Stimulated activated CD4-positive, alpha-beta T cell treated with anti-CD3 and anti-CD28 coated beads, Interleukin-15, amount 100 ng/mL, for 48 hours (primary cell): ENCODE measurements around the gene VAV2.

Experiments
- DNase-seq, 2 donors: peaks; one replicate each; pipeline ENCODE4 v3.0.0-alpha.2; 2020; ENCODE audit warnings: low read depth in 2 of 2

VAV2 gene, protein sequence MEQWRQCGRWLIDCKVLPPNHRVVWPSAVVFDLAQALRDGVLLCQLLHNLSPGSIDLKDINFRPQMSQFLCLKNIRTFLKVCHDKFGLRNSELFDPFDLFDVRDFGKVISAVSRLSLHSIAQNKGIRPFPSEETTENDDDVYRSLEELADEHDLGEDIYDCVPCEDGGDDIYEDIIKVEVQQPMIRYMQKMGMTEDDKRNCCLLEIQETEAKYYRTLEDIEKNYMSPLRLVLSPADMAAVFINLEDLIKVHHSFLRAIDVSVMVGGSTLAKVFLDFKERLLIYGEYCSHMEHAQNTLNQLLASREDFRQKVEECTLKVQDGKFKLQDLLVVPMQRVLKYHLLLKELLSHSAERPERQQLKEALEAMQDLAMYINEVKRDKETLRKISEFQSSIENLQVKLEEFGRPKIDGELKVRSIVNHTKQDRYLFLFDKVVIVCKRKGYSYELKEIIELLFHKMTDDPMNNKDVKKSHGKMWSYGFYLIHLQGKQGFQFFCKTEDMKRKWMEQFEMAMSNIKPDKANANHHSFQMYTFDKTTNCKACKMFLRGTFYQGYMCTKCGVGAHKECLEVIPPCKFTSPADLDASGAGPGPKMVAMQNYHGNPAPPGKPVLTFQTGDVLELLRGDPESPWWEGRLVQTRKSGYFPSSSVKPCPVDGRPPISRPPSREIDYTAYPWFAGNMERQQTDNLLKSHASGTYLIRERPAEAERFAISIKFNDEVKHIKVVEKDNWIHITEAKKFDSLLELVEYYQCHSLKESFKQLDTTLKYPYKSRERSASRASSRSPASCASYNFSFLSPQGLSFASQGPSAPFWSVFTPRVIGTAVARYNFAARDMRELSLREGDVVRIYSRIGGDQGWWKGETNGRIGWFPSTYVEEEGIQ

DNA sequence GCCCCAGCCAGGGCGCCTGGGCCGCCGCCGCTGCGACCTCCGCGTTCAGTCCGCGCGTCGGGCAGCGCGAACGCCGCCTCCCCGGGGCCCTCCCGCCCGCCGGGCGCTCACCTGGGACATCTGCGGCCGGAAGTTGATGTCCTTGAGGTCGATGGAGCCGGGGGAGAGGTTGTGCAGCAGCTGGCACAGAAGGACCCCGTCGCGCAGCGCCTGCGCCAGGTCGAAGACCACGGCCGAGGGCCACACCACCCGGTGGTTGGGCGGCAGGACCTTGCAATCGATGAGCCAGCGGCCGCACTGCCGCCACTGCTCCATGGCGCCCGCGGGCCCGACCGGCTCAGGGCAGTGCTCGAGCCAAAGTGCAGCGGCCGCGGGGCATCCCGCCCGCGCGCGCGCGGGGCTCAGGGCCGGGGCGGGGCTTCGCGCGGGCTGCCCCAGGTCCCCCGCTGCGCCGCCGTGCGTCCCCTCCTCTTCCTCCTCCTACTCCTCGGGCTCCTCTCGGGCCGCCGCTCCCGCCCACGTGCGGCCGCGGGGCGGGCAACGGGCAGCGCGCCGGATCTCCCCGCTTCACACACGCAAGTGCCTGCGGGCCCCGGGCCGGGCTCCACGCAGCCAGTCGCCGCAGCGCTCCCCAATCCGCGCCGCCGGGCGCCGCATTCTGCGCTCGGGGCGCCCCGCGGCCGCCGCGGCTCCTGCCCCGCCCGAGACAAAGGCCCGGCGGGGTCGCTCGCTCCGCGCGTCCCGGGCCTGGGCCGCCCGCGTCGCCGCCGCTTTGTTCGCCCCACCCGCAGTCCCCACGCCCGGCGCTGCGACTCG, at the start of gene VAV2:
VAV2 (minus strand) TSS at position 361 of the 816 bp plus-strand sequence; CDS start at position 315, 46 bp downstream.
- DNase-seq, result peak in 1 of 2 donors; percentile 27

DNA sequence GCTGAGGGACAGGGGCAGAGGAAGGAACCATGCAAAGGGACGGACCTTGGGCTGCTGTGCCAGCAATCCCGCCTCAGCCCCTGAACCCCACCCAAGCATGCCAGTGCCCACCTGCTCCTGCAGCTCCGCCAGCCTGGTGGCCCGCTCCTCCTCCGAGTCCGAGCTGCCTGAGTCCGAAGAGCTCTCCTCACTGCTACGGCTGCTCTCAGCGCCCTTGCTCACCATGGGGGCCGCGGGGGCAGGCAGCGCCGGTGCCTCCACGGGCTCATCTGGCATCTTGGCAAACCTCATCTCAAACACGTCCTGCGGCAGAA, 49.5 kb upstream of the VAV2 start:
- no peak for DNase-seq

DNA sequence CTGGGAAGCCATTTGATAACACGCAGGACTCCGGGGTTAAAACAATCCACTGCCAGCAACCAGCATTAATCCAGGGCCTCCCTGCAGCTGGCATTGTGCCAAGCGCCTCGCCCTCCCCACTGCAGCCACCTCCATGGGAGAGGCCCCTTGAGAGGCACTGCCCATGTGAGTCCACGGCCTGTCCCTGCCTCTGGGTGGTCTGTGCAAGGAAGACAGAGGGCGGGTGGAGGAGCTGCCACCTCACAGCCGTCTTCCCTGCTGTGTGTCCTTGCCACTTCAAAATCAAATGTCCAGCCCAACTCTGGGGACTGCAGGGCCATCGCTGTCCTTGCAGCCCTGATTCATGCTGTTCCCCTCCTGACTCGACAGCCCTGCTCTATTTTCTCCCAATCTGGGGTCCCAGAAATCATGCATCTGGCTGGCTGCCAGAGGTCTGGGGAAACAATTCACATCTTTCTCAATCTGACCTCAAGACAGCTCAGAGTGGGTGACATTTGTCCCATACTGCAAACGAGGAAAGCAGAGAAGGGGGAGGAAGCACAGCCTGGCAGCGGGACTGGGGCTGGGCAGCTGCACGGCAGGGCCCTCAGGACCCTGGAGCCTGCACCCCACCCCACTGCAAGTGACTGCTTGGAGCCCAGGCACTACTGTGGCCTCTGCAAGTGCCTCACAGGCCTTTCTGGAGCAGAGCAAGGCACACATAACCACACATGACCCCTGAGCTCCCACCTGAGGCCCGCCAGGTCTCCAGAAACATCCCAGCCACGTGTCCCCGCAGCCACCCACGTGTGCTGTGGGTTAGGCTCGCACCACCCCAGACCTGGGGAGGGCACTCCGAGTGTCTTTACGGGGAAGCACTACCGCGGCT, 48.9 kb upstream of the VAV2 start:
- DNase-seq, result no peak

DNA sequence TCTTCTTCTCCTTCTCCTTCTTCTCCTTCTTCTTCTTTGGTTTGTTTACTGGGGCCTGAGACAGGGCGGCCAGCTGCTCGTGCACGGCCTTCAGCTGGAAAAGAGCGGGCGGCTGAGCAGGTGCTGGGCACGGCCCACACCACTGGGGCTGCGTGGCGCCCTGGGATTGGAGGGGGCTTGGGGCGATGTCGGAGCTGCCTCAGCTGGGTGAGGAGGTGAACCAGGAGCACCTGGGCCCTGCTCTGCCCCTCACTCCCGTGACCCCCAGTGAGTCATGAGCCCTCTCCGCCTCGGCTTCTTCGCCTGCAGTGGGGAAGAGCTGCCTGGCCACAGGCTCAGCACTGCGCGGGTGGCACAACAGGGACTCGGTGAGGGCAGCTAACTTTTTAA, 48.0 kb upstream of the VAV2 start:
- no peak for DNase-seq

DNA sequence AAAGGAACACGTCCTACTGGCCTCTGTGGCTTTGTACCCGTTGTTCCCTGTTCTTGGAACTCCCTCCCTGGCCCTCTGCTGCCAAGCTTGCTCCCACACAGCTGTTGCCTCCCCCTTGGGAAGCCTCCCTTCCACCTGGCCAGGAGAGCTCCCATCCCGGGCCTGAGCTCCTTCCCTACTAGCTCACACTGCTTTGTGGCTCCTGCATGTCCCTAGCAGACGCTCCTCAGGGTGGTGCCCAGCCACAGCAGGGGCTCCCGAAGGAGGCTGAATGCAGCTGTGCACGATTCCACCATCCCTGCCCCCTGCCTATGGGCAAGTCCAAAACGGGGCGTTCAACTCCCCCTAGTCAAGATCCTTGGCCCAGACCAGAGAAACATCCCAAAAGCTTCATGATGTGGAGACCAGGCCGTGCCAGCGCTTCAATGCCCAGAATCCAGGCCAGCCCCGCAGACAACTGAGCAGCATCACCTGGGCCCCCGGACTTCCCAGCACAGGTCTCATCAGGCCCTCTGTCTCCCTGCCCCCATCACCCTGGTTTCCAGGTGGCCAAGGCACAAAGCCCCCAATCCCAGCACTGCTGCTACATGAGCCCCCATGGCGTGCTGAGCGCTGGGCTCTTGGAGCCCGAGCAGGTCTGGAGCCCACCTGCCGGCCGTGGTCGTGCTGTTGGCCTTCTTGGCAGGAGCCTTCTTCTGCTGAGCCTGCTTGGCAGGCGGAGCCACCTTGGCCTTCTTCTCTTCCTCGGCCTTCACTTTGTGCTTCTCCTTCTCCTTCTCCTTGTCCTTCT, 47.5 kb upstream of the VAV2 start:
- DNase-seq, result no peak

DNA sequence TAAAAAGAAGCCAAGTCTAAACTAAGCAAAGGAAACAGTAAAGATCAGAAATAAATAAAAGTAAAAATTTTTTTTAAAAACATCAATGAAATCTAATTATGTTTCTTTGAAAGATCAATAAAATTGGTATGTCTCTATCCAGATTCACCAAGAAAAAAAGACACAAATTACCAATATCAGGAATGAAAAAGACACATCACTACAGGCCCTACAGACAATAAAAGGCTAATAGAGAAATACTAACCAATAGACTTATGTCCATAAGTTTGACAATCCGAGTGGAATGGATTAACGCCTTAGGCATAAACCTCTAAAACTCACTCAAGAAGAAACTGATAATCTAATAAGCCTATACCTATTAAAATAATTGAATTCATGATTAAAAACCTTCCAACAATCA, 45.5 kb upstream of the VAV2 start:
- no peak for DNase-seq

DNA sequence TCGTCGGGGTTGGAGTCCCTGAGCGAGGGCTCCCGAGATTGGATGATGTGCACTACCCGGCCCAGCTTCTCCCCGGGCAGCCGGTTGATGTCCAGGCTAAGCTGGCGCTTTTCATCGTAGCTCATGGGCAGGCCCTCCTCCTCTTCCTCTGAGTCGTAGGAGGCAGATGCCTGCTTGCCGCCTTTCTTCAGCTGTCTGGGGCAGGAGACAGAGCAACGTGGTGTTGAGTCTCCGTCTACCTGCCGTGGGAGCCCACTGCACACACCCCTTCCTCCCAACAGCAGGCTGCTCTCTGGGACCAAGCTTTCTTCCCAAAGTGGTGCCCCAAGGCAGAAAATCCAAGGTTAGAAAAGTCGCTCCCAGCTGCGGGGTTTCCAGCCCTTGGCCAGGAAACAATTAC, 44.0 kb upstream of the VAV2 start:
- no peak for DNase-seq

DNA sequence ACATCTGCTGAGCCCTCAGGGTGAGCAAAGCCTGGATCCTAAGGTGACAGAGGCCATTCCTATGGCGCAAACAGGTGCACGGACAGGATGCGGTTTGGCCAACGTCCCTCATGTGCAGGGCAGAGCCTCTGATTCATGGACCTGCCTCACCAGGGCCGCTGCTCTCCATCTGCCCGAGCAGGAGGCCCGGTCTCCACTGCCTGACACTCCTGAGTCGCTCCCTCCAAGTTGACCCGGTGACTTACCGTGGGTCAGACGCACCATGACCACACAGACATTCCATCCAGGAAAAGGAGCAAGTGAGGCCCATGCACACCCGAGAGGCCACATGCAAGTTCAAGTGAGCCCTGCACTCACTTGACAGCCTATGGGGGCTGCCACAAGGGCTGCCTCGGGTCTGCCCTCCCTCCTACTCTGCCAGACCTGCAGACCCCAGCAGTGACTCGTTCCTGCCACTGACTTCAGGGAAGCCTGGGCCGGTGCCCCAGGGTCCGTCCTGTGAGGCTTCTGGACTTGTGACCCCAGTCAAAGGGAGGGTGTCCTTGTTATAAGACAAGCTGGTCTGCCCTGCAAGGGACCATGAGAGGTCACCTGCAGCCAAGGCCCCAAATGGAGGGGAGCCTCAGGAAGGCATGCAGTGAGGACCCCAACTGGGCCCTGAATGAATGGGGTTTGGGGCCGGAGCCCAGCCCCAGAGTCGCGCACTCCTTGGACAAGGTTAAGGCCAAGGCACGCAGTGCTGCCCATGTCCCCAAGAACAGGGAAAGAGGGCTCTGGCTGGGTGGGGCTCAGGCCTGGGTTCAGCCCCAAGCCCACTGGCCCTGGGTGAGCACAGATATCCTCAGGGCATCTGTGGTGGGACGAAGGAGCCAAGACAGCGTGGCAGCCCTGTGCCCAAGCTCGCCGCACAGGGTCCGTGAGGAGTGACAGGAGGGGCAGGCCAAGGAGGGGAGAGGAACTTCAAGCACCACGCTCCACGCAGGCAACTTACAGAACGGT, 43.2 kb upstream of the VAV2 start:
- no peak for DNase-seq

DNA sequence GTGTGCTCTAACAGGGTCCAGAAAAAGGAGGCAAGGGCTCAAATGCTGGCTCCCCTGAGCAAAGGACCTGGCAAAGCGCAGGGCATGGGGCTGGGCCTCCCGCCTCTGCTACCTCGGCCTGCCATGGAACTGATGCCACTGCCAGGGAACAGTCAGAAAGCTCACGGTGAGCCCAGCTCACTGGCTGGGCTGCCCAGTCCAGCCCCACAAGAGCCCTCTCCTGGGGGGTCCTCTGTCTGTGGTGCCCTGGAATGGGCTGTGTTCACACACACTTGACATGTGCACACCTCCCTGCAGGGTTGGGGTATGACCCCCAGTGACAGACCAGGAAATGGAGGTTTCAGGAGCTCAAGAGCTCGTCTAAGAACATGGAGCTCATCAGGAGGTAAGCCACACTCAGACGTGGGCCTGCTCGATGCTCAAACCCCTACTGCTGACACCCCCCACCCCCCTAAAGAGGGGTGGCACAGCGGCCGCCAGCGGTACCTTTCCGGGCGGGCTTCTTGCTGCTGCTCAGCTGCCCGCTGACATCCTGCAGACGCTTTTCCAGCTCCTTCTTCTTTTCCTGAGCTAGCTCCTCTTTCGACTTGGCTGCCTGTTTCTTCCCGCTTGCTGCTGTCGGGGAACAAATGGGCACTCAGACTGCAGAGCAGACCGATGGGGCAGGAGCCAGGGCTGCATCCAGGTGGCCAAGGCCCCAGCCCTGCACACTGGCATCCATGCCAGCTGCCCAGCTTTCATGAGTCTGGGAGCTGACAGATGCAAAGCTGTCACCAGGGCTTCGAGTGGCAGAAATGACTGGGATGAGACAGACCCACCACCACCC, 42.3 kb upstream of the VAV2 start:
- DNase-seq, result no peak

DNA sequence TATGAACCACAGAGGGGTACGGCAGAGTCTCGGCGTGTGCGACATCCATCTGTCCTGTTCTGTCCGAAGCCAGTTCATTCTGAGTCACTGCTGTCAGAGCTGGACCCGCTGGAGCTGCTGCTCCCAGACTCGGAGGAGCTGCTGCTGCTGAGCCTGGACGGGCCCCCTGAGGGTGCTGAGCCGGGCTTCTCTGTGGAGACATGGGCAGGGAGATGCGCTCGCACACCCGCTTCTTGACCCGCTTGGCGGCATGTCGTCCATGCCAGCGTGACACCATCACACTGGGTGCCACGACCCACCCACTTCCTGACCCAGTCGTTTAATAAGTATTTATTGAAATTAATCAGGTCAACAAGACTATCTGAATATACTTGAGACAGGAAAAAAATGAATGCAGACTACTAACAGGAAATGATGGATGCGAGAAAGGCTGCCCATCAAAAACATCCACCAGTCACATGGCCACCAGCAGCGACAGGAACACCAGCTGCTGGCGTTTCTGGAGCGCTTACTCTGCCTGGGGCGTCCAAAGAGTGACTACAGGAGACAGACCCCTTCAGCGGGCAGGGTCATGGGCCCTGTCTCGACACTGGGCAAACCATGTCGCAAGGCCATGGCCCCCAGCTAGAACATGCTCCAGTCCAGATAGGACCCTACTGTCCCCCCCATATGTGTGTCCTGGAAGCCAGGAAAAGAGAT, 41.5 kb upstream of the VAV2 start:
- no peak for DNase-seq

DNA sequence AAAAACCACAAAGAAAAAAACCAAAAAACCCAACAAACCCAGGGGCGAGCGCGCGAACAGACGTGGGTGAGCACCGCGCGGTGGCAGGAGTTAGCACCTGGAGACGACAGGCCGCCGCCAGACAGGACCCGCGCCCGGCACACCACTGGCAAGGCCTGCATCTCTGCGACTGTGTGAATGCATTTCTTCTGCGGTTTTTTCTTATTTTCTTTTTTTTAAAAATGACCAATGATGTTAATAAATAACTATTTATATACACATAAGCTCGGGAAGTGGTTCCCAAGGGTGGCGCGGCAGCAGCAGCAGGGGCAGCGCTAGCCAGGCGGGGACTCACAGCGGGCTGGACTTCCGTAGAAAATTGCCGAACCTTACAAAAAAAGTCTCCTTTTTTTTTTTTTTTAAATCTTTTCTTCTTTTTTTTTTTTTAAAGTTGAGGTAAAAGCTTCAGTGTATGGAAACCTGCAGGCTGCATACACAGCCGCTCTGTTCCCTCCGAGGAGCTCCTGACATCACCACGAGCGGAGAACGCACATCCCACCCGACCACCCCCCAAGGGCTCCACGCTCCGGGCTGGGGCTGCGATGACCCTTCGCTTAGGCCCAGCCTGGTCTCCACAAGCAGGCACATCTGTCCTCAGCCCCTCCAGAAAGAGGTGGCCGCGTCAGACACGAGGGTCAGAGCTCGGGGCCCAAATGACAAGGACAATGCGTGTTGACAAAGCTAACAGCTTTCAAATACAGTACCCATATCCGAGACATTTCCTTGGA, 40.5 kb upstream of the VAV2 start:
- no peak for DNase-seq

DNA sequence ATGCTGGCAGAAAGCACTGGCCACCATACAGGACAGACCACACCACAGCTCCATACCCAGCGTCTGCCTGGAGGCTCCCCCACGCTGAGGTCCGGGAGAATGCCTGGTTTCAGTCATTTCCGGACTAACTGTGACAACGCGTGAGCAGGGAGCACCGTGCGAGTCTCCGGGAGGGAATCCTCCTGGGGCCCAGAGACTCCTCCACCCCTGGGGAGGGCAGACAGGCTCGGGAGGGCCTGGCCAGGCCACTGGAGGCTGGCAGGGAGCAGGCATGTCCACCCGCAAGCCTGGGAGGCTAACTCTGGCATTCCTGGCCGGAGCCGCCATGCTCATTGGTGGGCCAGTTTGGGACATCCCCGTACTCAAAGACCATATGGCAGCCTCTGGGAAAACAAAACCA, 39.7 kb upstream of the VAV2 start:
- no peak for DNase-seq

DNA sequence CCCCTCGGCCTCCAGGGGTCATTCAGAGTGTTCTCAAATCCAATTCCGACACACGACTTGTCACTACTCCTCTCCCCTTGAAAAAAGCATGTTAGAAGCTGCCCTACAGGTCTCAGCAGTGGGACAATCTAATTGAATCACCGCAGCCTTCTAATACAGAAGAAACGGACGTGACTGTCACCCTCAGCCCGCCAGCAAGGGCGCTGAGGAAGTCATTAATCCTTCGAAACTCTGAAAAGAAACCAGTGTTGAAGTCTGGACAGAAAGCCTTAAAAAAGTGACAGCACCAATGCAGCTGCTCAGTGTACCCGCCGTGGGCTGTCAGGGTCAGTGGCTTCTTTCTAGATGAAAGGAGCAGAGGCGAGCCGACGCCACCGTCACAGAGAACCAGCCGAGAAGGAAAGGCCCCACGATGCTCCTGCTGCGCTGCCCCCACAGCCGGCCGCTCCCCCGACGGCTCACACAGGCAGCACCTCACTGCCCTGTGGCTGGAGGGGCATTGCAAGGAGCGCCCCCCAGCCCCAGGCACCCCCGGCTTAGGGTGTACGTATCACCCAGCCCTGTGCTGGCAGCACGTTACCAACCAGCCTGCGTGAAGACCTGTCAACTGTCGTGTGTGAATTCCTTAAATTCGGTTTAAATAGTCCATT, 38.8 kb upstream of the VAV2 start:
- DNase-seq, result no peak

DNA sequence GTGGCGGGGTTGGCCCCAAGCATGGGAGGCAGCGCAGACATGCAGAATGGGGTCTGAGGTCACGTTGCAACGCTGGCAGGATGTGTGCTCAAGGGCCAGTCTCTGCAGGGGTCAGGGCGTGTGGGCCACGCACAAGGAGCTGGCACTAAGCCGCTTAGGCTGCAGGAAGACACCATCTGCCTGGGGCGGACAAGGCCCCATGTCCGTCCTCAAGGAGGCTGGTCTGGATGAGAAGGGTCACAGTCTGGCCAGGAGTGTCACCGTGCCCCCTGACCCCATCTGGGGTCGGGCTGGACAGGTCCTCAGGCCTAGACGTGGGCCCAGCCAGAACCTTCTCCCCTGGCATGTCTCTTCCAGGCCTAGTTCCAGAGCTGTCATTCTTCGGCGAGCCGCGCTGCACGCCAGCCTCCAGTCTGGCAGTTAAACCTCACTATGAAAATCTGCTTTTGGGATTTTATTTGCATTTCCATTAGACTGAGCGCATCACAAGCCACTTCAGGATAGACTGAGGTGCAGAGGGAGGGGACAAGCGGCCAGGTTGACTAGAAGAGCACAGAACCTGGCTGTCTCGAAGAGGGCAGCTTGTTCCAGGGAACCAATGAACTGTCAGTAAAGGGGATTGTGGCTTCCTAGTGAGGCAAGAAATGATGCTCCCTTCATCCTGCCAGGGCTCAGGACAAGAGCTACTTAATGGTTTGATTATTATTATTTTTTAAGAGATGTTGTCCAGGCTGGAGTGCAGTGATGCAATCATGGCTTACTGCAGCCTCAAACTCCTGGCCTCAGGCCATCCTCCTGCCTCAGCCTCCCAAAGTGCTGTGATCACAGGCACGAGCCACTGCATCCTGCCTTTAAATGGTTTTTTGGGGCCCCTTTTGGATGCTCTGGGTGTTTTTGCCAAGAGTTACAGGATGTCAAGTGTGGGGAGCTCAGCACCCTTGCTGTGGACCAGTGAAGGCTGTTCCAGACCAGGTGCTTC, 37.4 kb upstream of the VAV2 start:
- DNase-seq, result no peak

DNA sequence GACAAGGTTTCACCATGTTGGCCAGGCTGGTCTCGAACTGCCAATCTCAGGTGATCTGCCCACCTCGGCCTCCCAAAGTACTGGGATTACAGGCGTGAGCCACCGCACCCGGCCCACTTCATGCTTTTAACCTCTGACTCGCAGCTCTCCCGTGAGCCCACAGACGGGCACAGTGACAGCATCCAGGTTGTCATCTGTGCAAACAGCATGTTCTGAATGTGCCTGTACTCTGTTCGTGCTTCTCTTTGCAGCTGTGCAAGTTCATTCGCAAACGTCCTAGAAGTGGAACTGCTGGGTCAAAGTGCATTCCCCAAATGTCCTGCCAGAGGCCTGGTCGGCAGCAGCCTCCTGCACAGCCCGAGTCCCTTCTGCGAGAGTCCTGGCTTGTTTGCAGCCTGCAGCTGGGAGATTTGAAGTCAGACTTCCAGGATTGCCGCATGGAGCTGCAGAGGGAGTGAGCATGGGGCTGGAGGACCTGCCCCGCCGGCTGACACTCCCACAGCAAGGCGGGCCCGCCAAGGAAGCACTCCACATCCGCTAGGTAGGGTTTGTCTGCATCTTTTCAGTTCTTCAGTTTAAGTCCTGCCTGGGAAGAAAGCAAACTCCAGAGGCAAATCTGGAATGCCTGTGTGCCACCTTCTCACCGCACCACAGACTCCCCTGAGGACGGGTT, 36.6 kb upstream of the VAV2 start:
- DNase-seq, result no peak
